Esophagus squamous epithelium (tissue), 4 donors: ENCODE results near the gene HEPH.

ENCODE experiments used
- POLR2A ChIP-seq, 4 donors: fragments of 450-650 bp; IDR thresholded peaks; one replicate each; pipeline ENCODE4 v1.6.1; 2017; ENCODE audit warnings: antibody characterized with exemption in 4 of 4, mild to moderate bottlenecking in 4 of 4, moderate library complexity in 3 of 4
- TF ChIP-seq, protein P1 (sequence below), 6 experiments: fragments of 450-650 bp in 4 of 6; fragments of 200-600 bp in 2 of 6; sonication (generic) in 2 of 6; IDR thresholded peaks; one replicate each; pipeline ENCODE4 v1.5.1; 2016 to 2019; ENCODE audit warnings: antibody characterized with exemption in 6 of 6, mild to moderate bottlenecking in 4 of 6, moderate library complexity in 4 of 6

GRCh38 chrX:66221856-66222255 lies 57.8 kb downstream of the HEPH start:
- TF ChIP-seq, protein P1, sequence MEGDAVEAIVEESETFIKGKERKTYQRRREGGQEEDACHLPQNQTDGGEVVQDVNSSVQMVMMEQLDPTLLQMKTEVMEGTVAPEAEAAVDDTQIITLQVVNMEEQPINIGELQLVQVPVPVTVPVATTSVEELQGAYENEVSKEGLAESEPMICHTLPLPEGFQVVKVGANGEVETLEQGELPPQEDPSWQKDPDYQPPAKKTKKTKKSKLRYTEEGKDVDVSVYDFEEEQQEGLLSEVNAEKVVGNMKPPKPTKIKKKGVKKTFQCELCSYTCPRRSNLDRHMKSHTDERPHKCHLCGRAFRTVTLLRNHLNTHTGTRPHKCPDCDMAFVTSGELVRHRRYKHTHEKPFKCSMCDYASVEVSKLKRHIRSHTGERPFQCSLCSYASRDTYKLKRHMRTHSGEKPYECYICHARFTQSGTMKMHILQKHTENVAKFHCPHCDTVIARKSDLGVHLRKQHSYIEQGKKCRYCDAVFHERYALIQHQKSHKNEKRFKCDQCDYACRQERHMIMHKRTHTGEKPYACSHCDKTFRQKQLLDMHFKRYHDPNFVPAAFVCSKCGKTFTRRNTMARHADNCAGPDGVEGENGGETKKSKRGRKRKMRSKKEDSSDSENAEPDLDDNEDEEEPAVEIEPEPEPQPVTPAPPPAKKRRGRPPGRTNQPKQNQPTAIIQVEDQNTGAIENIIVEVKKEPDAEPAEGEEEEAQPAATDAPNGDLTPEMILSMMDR (IDR thresholded peaks at IDR 0.05), result no peak
- TF ChIP-seq POLR2A (IDR thresholded peaks at IDR 0.05), result no peak
